Muscle layer of duodenum (tissue), 2 donors: Measurements from ENCODE around the gene ANP32A.
"Not testable (repeated sequence)": the region's sequence is repeated elsewhere in the genome, so short reads cannot be mapped to it uniquely, and the experiment has no call there.

Experiments used
- H3K27ac ChIP-seq: one replicate; pipeline ENCODE4 v1.7.0; 2013; ENCODE audit warnings: mild to moderate bottlenecking, low read length
- H3K27me3 ChIP-seq: one replicate; pipeline ENCODE4 v1.7.0; 2013; ENCODE audit warnings: low read depth, mild to moderate bottlenecking, control low read depth, low read length
- H3K36me3 ChIP-seq, 2 donors: one replicate each; pipeline ENCODE4 v1.7.0; 2013; ENCODE audit warnings: low read length in 2 of 2, control low read depth in 1 of 2, mild to moderate bottlenecking in 1 of 2; ENCODE audit not compliant: insufficient read depth in 2 of 2, control insufficient read depth in 1 of 2
- H3K4me1 ChIP-seq, 2 donors: one replicate each; pipeline ENCODE4 v1.7.0; 2013; ENCODE audit warnings: low read length in 2 of 2, mild to moderate bottlenecking in 2 of 2, control low read depth in 1 of 2, moderate library complexity in 1 of 2; ENCODE audit not compliant: insufficient read depth in 2 of 2, control insufficient read depth in 1 of 2
- H3K4me3 ChIP-seq, 2 donors: one replicate each; pipeline ENCODE4 v1.7.0; 2013; ENCODE audit warnings: low read length in 2 of 2, low read depth in 1 of 2, mild to moderate bottlenecking in 1 of 2
- H3K9me3 ChIP-seq, 2 donors: one replicate each; pipeline ENCODE4 v1.7.0; 2013; ENCODE audit warnings: low read length in 2 of 2, control low read depth in 1 of 2, mild to moderate bottlenecking in 1 of 2; ENCODE audit not compliant: control insufficient read depth in 1 of 2
- donor health status: healthy.

The ANP32A gene

DNA sequence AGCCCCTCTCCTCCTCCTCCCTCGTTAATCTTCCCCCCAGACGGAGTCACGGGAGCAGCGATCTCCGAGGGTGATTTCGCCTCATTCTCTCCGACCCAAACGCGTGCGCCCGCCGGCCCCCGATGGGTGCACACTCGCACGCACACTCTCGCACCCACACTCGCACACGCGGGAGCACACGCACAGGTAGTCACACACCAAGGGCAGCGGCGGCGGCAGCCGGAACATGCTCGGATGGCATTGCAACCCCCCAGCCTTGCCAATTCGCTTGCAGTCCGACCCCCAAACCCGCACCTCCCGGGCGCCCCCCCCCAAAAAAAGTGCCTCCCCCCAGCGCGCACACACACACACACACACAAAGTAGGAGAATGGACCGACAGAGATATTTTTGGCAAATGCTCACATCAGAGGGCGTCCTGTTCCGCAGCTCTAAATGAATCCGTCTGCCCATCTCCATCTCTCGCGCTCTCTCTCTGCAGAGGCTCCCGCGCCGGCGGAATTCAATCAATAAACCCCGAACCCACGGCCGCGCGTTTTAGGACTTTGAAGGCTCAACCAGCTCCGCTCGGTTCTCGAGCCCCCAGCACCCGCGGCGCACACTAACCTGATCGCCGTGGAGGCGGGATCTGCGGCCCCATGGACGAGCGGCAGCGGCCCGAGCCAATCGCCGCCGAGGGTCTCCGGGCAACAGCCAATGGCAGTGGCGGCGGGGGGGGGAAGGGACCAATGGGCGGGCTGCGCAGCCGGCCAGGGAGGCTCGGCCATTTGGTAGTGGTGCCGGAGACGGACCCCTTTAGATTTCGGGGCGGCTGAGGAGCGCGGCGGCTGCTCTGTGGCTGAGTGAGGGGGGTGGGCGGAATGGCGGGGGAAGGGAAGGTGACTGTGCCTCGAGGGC lies at the start of gene ANP32A:
Gene ANP32A (minus strand): TSS at position 601 of the 895 bp plus-strand sequence. CDS start 144 bp downstream, at position 457.
- Histone ChIP-seq H3K9me3 (no peaks in the 10 kb centered on the region), H3K4me3 (peak within 1 kb of the TSS; percentile 96 to 97), H3K36me3 (peaks cover 0 to 6% of the 10 kb centered on the region in 2 donors), H3K4me1 (peaks cover 15 to 20% of the 10 kb centered on the region in 2 donors), H3K27me3 (no peaks in the 10 kb centered on the region), H3K27ac (peak within 1 kb of the TSS; percentile 97)

DNA sequence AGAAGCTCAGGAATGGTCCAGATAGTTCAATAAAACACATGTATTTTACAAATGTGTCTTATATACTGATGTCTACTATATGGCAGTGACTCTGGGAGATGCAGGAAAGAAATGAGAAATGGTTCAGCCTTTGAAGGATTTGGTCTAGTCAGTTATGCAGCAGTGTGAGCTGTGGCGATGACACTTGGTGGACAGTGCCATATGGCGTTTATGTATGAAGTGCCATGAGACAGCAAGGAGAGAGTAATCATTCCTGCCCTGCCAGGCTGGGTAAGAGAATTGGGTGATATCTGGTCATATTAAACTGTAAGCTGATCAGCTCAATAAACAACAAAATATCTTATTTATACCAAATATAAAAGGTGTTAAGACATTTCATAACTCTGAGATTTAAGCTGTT lies 47.6 kb upstream of the ANP32A start:
- Histone ChIP-seq H3K4me3 (no peak overlapping the region), H3K4me1 (no peaks in the 10 kb centered on the region), H3K27me3 (no peaks in the 10 kb centered on the region), H3K27ac (no peak overlapping the region), H3K36me3 (no peaks in the 10 kb centered on the region), H3K9me3 (peaks cover 0 to 4% of the 10 kb centered on the region in 2 donors)

- no peaks in the 10 kb centered on the region for H3K36me3 ChIP-seq
- peaks cover 0 to 9% of the 10 kb centered on the region in 2 donors for H3K9me3 ChIP-seq
- no peaks in the 10 kb centered on the region for H3K27me3 ChIP-seq
- no peak overlapping the region for H3K4me3 ChIP-seq
- no peak overlapping the region for H3K27ac ChIP-seq
- no peaks in the 10 kb centered on the region for H3K4me1 ChIP-seq
Measured at GRCh38 chr15:68862415-68862814, 41.7 kb upstream of the ANP32A start.

- H3K9me3 ChIP-seq: peaks cover 0 to 18% of the 10 kb centered on the region in 2 donors
- not testable (repeated sequence) for H3K27ac ChIP-seq, H3K27me3 ChIP-seq, H3K36me3 ChIP-seq, H3K4me3 ChIP-seq, H3K4me1 ChIP-seq
Measured at GRCh38 chr15:68858666-68859065, 38.0 kb upstream of the ANP32A start.

GRCh38 chr15:68857443-68857842 lies 36.7 kb upstream of the ANP32A start:
- H3K4me3 ChIP-seq, H3K36me3 ChIP-seq, H3K4me1 ChIP-seq, H3K27me3 ChIP-seq, H3K27ac ChIP-seq: not testable (repeated sequence)
- peaks cover 0 to 18% of the 10 kb centered on the region in 2 donors for H3K9me3 ChIP-seq

DNA sequence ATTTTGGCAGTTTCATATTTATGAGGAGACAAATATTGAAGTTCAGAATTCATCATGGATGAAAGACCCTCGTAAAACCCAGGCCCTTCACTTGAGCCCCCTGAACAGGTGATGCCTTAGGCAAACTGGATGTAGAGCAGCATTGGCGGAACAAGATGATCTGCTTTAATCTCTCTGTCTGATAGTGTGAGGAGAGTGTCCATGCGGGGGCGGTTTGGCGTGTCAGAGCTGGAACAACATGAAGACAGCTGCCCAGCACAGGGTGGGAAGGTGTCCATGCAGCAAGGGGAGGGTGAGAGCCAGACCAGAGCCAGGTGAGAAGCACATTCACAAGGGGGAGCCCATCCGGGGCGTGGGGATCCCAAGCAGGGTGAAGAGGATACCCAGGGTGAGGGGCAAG lies 31.8 kb upstream of the ANP32A start:
- Histone ChIP-seq H3K27me3 (no peaks in the 10 kb centered on the region), H3K9me3 (peaks cover 0 to 13% of the 10 kb centered on the region in 2 donors), H3K27ac (no peak overlapping the region), H3K36me3 (no peaks in the 10 kb centered on the region), H3K4me1 (no peaks in the 10 kb centered on the region), H3K4me3 (no peak overlapping the region)

- H3K36me3 ChIP-seq: no peaks in the 10 kb centered on the region
- H3K4me1 ChIP-seq: no peaks in the 10 kb centered on the region
- H3K9me3 ChIP-seq: peaks cover 0 to 8% of the 10 kb centered on the region in 2 donors
- H3K27ac ChIP-seq: no peak overlapping the region
- no peak overlapping the region for H3K4me3 ChIP-seq
- H3K27me3 ChIP-seq: no peaks in the 10 kb centered on the region
Measured at GRCh38 chr15:68851971-68852370, 31.3 kb upstream of the ANP32A start.

DNA sequence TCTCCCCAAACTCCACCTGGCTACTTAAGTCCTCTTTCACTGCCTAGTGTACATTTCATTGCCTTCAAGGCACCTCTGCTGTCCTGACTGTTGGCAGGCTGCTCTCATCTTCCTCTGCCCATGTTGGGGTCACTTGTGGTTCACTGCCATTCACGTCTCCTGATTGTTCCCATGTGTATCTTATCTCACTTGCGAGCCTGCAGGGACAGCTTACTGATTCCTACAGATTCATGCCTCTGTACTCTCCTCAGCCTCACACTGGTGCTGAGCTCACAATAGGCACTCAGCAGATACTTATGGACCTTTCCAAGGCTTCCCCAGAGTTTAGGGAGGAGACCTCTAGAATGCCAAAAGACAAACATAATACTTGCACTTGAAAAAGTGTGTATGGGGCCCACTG lies 28.8 kb upstream of the ANP32A start:
- H3K27me3 ChIP-seq: peaks cover 1% of the 10 kb centered on the region
- no peak overlapping the region for H3K4me3 ChIP-seq
- H3K27ac ChIP-seq: no peak overlapping the region
- H3K36me3 ChIP-seq: no peaks in the 10 kb centered on the region
- no peaks in the 10 kb centered on the region for H3K9me3 ChIP-seq
- H3K4me1 ChIP-seq: no peaks in the 10 kb centered on the region

- H3K36me3 ChIP-seq: no peaks in the 10 kb centered on the region
Measured at GRCh38 chr15:68846851-68847439, 26.2 kb upstream of the ANP32A start.

DNA sequence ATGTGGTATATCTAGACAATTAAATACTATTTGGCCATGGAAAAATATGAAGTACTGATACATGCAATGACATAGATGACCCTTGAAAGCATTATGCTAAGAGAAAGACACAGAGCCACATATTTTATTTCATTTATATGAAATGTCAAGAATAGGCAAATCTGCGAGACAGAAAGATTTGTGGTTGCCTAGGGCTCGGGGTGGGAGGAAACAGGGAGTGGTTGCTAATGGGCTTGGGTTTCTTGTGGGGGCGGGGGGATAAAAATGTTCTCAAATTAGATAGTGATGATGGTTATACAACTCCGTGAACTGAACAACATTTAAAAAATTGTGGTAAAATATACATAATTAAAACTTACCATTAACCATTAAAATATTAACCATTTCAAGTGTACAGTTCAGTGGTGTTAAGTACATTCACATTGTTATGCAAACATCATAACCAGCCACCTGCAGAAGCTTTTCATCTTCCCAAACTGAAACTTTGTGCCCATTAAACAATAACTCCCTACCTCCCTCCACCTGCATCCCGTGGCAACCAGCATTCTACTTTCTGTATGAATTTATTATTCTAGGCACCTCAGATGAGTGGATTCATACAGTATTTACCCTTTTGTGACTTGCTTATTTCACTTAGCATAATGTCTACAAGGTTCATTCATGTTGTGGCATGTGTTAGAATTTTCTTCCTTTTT lies 24.3 kb upstream of the ANP32A start:
- H3K9me3 ChIP-seq: no peaks in the 10 kb centered on the region
- peaks cover 17% of the 10 kb centered on the region for H3K27me3 ChIP-seq
- H3K36me3 ChIP-seq: no peaks in the 10 kb centered on the region
- H3K4me1 ChIP-seq: peaks cover 0 to 8% of the 10 kb centered on the region in 2 donors
- no peak overlapping the region for H3K4me3 ChIP-seq
- H3K27ac ChIP-seq: no peak overlapping the region

More at GRCh38 chr15:68846851-68847439, 26.2 kb upstream of the ANP32A start:
- H3K27ac ChIP-seq: no peak overlapping the region
- peaks cover 17% of the 10 kb centered on the region for H3K27me3 ChIP-seq
- no peak overlapping the region for H3K4me3 ChIP-seq
- no peaks in the 10 kb centered on the region for H3K9me3 ChIP-seq
- H3K4me1 ChIP-seq: peaks cover 0 to 8% of the 10 kb centered on the region in 2 donors
